Endodermal cell (in vitro differentiated cells): Measurements from ENCODE around the gene PRSS57. TPM values are rescaled to one million over a fixed set of nuclear protein-coding genes. Genes with fewer than 3 reads are reported as not detected.

Source experiments
- DNase-seq: peaks from one replicate; pipeline ENCODE4 v3.0.0-alpha.2; 2017
- H3K27ac ChIP-seq: 2 replicates; pipeline ENCODE4 v1.5.1; 2013; ENCODE audit warnings: mild to moderate bottlenecking, low read depth, low read length, moderate library complexity
- H3K27me3 ChIP-seq: 2 replicates; pipeline ENCODE4 v1.6.1; 2013; ENCODE audit warnings: mild to moderate bottlenecking, low read length, moderate library complexity; ENCODE audit not compliant: insufficient read depth, control insufficient read depth, poor library complexity, severe bottlenecking
- H3K36me3 ChIP-seq: 2 replicates; pipeline ENCODE4 v1.7.0; 2013; ENCODE audit warnings: mild to moderate bottlenecking, low read length, moderate library complexity; ENCODE audit not compliant: control insufficient read depth, insufficient read depth
- H3K4me1 ChIP-seq: one replicate; pipeline ENCODE4 v1.7.0; 2013; ENCODE audit warnings: low read length; ENCODE audit not compliant: control insufficient read depth, insufficient read depth
- H3K4me3 ChIP-seq: 2 replicates; pipeline ENCODE4 v1.5.1; 2013; ENCODE audit warnings: mild to moderate bottlenecking, low read length, moderate library complexity
- H3K9ac ChIP-seq: 2 replicates; pipeline ENCODE4 v1.6.1; 2013; ENCODE audit warnings: mild to moderate bottlenecking, low read length, moderate library complexity; ENCODE audit not compliant: poor library complexity, severe bottlenecking; ENCODE audit errors: extremely low read depth
- H3K9me3 ChIP-seq: 2 replicates; pipeline ENCODE4 v1.6.1; 2013; ENCODE audit warnings: mild to moderate bottlenecking, low read length, moderate library complexity; ENCODE audit not compliant: control insufficient read depth
- H3K27ac Mint-ChIP-seq: 2 replicates; pipeline ENCODE4 v1.8.0; 2020; ENCODE audit warnings: mixed read lengths
- H3K27me3 Mint-ChIP-seq: 2 replicates; pipeline ENCODE4 v1.8.0; 2021; ENCODE audit warnings: mild to moderate bottlenecking, mixed read lengths; ENCODE audit not compliant: insufficient read depth
- H3K36me3 Mint-ChIP-seq: 2 replicates; pipeline ENCODE4 v1.8.0; 2020; ENCODE audit warnings: low read depth, mixed read lengths
- H3K4me1 Mint-ChIP-seq: 2 replicates; pipeline ENCODE4 v1.8.0; 2020; ENCODE audit warnings: mixed read lengths
- H3K4me3 Mint-ChIP-seq: 2 replicates; pipeline ENCODE4 v1.8.0; 2020; ENCODE audit warnings: mild to moderate bottlenecking, moderate library complexity, mixed read lengths
- H3K9me3 Mint-ChIP-seq: 2 replicates; pipeline ENCODE4 v1.8.0; 2020; ENCODE audit warnings: mild to moderate bottlenecking, mixed read lengths
- CTCF ChIP-seq: fragments of 200-600 bp; sonication (generic); conservative IDR thresholded peaks from 2 replicates; pipeline ENCODE4 v1.5.0; 2021; ENCODE audit warnings: antibody characterized with exemption, mild to moderate bottlenecking
- WGBS, 2 experiments: methylation state at CpG; one replicate each; pipeline versions ENCODE4 v1.1.5 to v1.1.7; 2013; ENCODE audit warnings: missing lambda C conversion rate in 2 of 2, mixed read lengths in 1 of 2; ENCODE audit not compliant: insufficient coverage in 1 of 2, insufficient read length in 1 of 2; 5-methylcytosine and 5-hydroxymethylcytosine counted together
- total RNA-seq, 2 donors: library from RNA; stranded (reverse); fragmentation: NEBNext Ultra II Directional in 1 of 2; extraction: Animal tissue kit (Norgen Biotek cat#: 25700) in 1 of 2; gene quantifications; 2 replicates in 1 of 2; 3 replicates in 1 of 2; pipeline ENCODE4 v1.2.1, GENCODE V29; 2021

The PRSS57 gene
- total RNA-seq, 2 donors from 2014 or later, result not detected

GRCh38 chr19:709965-710571 lies 14.8 kb upstream of the PRSS57 start:
- Histone ChIP-seq H3K36me3 (no peaks in the 10 kb centered on the region), H3K27me3 (no peaks in the 10 kb centered on the region), H3K4me3 (peak overlapping the region; percentile 76), H3K4me1 (no peaks in the 10 kb centered on the region), H3K9me3 (no peaks in the 10 kb centered on the region), H3K27ac (peak overlapping the region; percentile 38), H3K9ac (no peak overlapping the region)
- no peak for TF ChIP-seq CTCF
- Mint-ChIP-seq H3K4me3 (peak overlapping the region; percentile 53), H3K27ac (no peak overlapping the region), H3K9me3 (peaks cover 12% of the 10 kb centered on the region), H3K27me3 (peaks cover 11% of the 10 kb centered on the region), H3K36me3 (no peaks in the 10 kb centered on the region), H3K4me1 (peaks cover 8% of the 10 kb centered on the region)
- 71 to 83% methylated on average over 10 to 25 of the region's 27 CpGs for WGBS, 2 experiments
- no peak for DNase-seq

GRCh38 chr19:709196-709964 lies 14.1 kb upstream of the PRSS57 start:
- Mint-ChIP-seq H3K4me1 (peaks cover 8% of the 10 kb centered on the region), H3K27ac (no peak overlapping the region), H3K9me3 (peaks cover 11% of the 10 kb centered on the region), H3K36me3 (no peaks in the 10 kb centered on the region), H3K27me3 (peaks cover 11% of the 10 kb centered on the region), H3K4me3 (peak overlapping the region; percentile 53)
- Histone ChIP-seq H3K9ac (peak overlapping the region; percentile 11), H3K27ac (peak overlapping the region; percentile 38), H3K27me3 (no peaks in the 10 kb centered on the region), H3K4me3 (peak overlapping the region; percentile 76), H3K4me1 (no peaks in the 10 kb centered on the region), H3K9me3 (no peaks in the 10 kb centered on the region), H3K36me3 (no peaks in the 10 kb centered on the region)
- WGBS, 2 experiments, result 4 to 7% methylated on average over 10 to 72 of the region's 78 CpGs
- DNase-seq, result no peak
- TF ChIP-seq CTCF, result no peak

- Mint-ChIP-seq H3K27ac (no peak within 1 kb of the TSS), H3K9me3 (peaks cover 11% of the 10 kb centered on the region), H3K4me1 (peaks cover 8% of the 10 kb centered on the region), H3K27me3 (peaks cover 11% of the 10 kb centered on the region), H3K4me3 (peak within 1 kb of the TSS; percentile 53), H3K36me3 (no peaks in the 10 kb centered on the region)
- Histone ChIP-seq H3K36me3 (no peaks in the 10 kb centered on the region), H3K9ac (peak within 1 kb of the TSS; percentile 11), H3K4me3 (peak within 1 kb of the TSS; percentile 76), H3K9me3 (no peaks in the 10 kb centered on the region), H3K27me3 (no peaks in the 10 kb centered on the region), H3K27ac (peak within 1 kb of the TSS; percentile 38), H3K4me1 (no peaks in the 10 kb centered on the region)
- peak; percentile 50 for TF ChIP-seq CTCF
- 34 to 40% methylated on average over 4 to 29 of the region's 93 CpGs for WGBS, 2 experiments
- peak; percentile 87 for DNase-seq
Observed at GRCh38 chr19:708154-709143, 13.2 kb upstream of the PRSS57 start, which contains the start of gene PALM. TSS of gene PALM (plus strand) at chr19:708935. CDS start at chr19:709147, 212 bp downstream.
